Measurements from ENCODE around the gene SLC40A1. TPM values are rescaled to one million over a fixed set of nuclear protein-coding genes. Genes with fewer than 3 reads are reported as not detected.

The SLC40A1 gene
- total and polyA plus RNA-seq, 2 of the 8 experiments (the other 6 are each of a cell fraction or from before 2014, with no cell fraction given) = 0.03 TPM; not detected in 1

GRCh38 chr2:189541591-189541990 lies 39.0 kb downstream of the SLC40A1 start:
- Histone ChIP-seq H3K27ac (ENCODE audit: low read depth, low read length) (no peak overlapping the region), H3K4me2 (ENCODE audit: insufficient read depth in 1 of 2, low read depth in 2 of 2, low read length in 2 of 2) (no peak overlapping the region), H3K23ac (ENCODE audit: insufficient read length) (no peak overlapping the region), H2BK20ac (ENCODE audit: low read length) (no peak overlapping the region), H3K18ac (ENCODE audit: extremely low read depth, low read length) (no peak overlapping the region), H4K5ac (ENCODE audit: insufficient read length, low read depth, low read length) (no peak overlapping the region), H3K14ac (ENCODE audit: insufficient read length) (no peak overlapping the region), H4K8ac (ENCODE audit: extremely low read depth, insufficient read depth, low read length) (no peak overlapping the region), H2AK5ac (ENCODE audit: low read depth, low read length) (no peak overlapping the region), H2BK120ac (replicated peaks; ENCODE audit: low read depth, low read length) (no peak overlapping the region), H3K36me3 (ENCODE audit: control insufficient read depth in 2 of 4, insufficient read depth in 4 of 4, low read length in 3 of 4) (no peaks in the 10 kb centered on the region), H3K56ac (replicated peaks; ENCODE audit: insufficient read length, low read depth, low read length) (no peak overlapping the region), H3K23me2 (ENCODE audit: low read depth, low read length) (no peaks in the 10 kb centered on the region), H3K79me2 (ENCODE audit: control insufficient read depth in 1 of 2, insufficient read depth in 2 of 2, low read length in 2 of 2) (no peaks in the 10 kb centered on the region), H3K9ac (replicated peaks in 1 of 4; ENCODE audit: extremely low read depth in 1 of 4, low read depth in 3 of 4, low read length in 3 of 4) (no peak overlapping the region), H3K4me3 (ENCODE audit: extremely low read depth in 1 of 4, insufficient read depth in 2 of 4, low read depth in 3 of 4, low read length in 4 of 4) (no peak overlapping the region), H4K20me1 (replicated peaks in 1 of 2; ENCODE audit: control insufficient read depth in 1 of 2, insufficient read depth in 2 of 2, low read length in 2 of 2) (no peaks in the 10 kb centered on the region), H2BK15ac (ENCODE audit: low read length) (no peak overlapping the region), H3K79me1 (ENCODE audit: low read depth, low read length) (no peaks in the 10 kb centered on the region), H3K4ac (replicated peaks; ENCODE audit: insufficient read length, low read depth, low read length) (no peak overlapping the region), H3K27me3 (replicated peaks in 1 of 4; ENCODE audit: control insufficient read depth in 3 of 4, extremely low read depth in 1 of 4, insufficient read depth in 3 of 4, low read length in 3 of 4) (peaks cover 0 to 2% (median 0%) of the 10 kb centered on the region in 4 experiments; a peak in 1 of 7 replicates), H4K91ac (replicated peaks; ENCODE audit: insufficient read length, low read length) (no peak overlapping the region), H2BK5ac (ENCODE audit: low read depth, low read length) (no peak overlapping the region), H3K9me3 (ENCODE audit: insufficient read depth in 2 of 2, low read depth in 1 of 2, low read length in 1 of 2) (no peaks in the 10 kb centered on the region), H2AFZ (ENCODE audit: low read length) (no peak overlapping the region), H3K4me1 (replicated peaks in 1 of 4; ENCODE audit: control insufficient read depth in 3 of 4, insufficient read depth in 4 of 4, low read length in 3 of 4) (no peaks in the 10 kb centered on the region), H2BK12ac (ENCODE audit: low read depth, low read length) (no peak overlapping the region)
- POLR2A ChIA-PET (ENCODE audit: partially characterized antibody) = no interaction called here
- DNase-seq (ENCODE audit: low read depth in 1 of 2, low spot score in 2 of 2) = no peak
- 95% methylated on average over 5 of the region's 5 CpGs; no CpG with 5 or more reads in 1 of the 2 experiments for WGBS, 2 experiments (ENCODE audit: extremely low coverage in 1 of 2, insufficient coverage in 1 of 2, insufficient read length in 1 of 2, insufficient replicate concordance in 2 of 2, low coverage in 1 of 2, low lambda C conversion rate in 2 of 2, missing lambda C conversion rate in 1 of 2)
- FAIRE-seq = no peak
- CTCF ChIA-PET (ENCODE audit: partially characterized antibody) = interaction anchor here (0.7 kb wide), 1 partner anchor 80 kb away, joined by 3 read pairs; no protein-coding TSS in a partner anchor
- TF ChIP-seq MAX (IDR thresholded peaks at IDR 0.05) = no peak
- no peak for TF ChIP-seq GTF2F1 (IDR thresholded peaks at IDR 0.05; ENCODE audit: borderline replicate concordance, low read depth, low read length)
- TF ChIP-seq KDM1A (IDR thresholded peaks at IDR 0.05; ENCODE audit: borderline replicate concordance, low read length) = no peak
- TF ChIP-seq SAP30 (IDR thresholded peaks at IDR 0.05; ENCODE audit: insufficient read depth, insufficient replicate concordance, low read length) = no peak
- TF ChIP-seq KDM4A (IDR thresholded peaks at IDR 0.05; ENCODE audit: low read depth, low read length, severe bottlenecking) = no peak
- no peak for TF ChIP-seq RFX5 (IDR thresholded peaks at IDR 0.05; ENCODE audit: borderline replicate concordance, low read depth, low read length)
- no peak for TF ChIP-seq CBX8 (IDR thresholded peaks at IDR 0.05; ENCODE audit: borderline replicate concordance, low read depth, low read length)
- TF ChIP-seq HDAC6 (IDR thresholded peaks at IDR 0.05; ENCODE audit: low read depth, low read length) = no peak

All from H1 (cell line).